WTC11 (cell line): ENCODE data around the gene C3orf22. TPM values are rescaled to one million over a fixed set of nuclear protein-coding genes. Genes with fewer than 3 reads are reported as not detected.

ENCODE experiments used
- ATAC-seq: fragments of 200-7000 bp; cut with Tn5 transposase; 2 replicates; pipeline ENCODE4 v1.10.0; 2021; ENCODE audit warnings: mild to moderate bottlenecking, moderate library complexity
- CTCF ChIA-PET: fragments of 300-600 bp; sonication (Branson Sonifier 250); formaldehyde crosslinking; loops from one replicate; lab custom pipeline; 2021; ENCODE audit warnings: antibody characterized with exemption; lab: Charles Lee
- POLR2A ChIA-PET: fragments of 350-600 bp; sonication (Branson Sonifier 250); formaldehyde crosslinking; loops from one replicate; lab custom pipeline; 2021; ENCODE audit warnings: antibody characterized with exemption; lab: Charles Lee
- DNase-seq: peaks from one replicate; pipeline ENCODE4 v3.0.0; 2021; ENCODE audit warnings: low spot score
- H3K27ac Mint-ChIP-seq: 2 replicates; pipeline ENCODE4 v1.8.0; 2021; ENCODE audit warnings: mixed read lengths
- H3K27me3 Mint-ChIP-seq: 2 replicates; pipeline ENCODE4 v1.8.0; 2021; ENCODE audit warnings: low read depth, mild to moderate bottlenecking, moderate library complexity, mixed read lengths
- H3K36me3 Mint-ChIP-seq: 2 replicates; pipeline ENCODE4 v1.8.0; 2021; ENCODE audit warnings: mixed read lengths
- H3K4me1 Mint-ChIP-seq: 2 replicates; pipeline ENCODE4 v1.8.0; 2022; ENCODE audit warnings: mixed read lengths
- H3K4me3 Mint-ChIP-seq: 2 replicates; pipeline ENCODE4 v1.8.0; 2021; ENCODE audit warnings: mild to moderate bottlenecking, moderate library complexity, mixed read lengths
- H3K9me3 Mint-ChIP-seq: 2 replicates; pipeline ENCODE4 v1.8.0; 2021; ENCODE audit warnings: mixed read lengths
- ARID4B ChIP-seq: sonication (generic); formaldehyde crosslinking; IDR thresholded peaks from 2 replicates; pipeline ENCODE4 v1.8.0; 2023; ENCODE audit warnings: missing genetic modification reagents, mild to moderate bottlenecking, borderline replicate concordance
- ATF1 ChIP-seq: sonication (generic); formaldehyde crosslinking; IDR thresholded peaks from 2 replicates; pipeline ENCODE4 v1.8.1; 2023; ENCODE audit warnings: mild to moderate bottlenecking, moderate library complexity, missing genetic modification reagents
- ESRRA ChIP-seq: sonication (generic); formaldehyde crosslinking; IDR thresholded peaks from 2 replicates; pipeline ENCODE4 v1.8.1; 2022; ENCODE audit warnings: mild to moderate bottlenecking, missing genetic modification reagents, borderline replicate concordance
- FOXJ3 ChIP-seq: sonication (generic); formaldehyde crosslinking; IDR thresholded peaks from 2 replicates; pipeline ENCODE4 v1.9.0; 2021; ENCODE audit warnings: missing genetic modification reagents, mild to moderate bottlenecking, borderline replicate concordance
- GABPB1 ChIP-seq: sonication (generic); formaldehyde crosslinking; IDR thresholded peaks from 2 replicates; pipeline ENCODE4 v1.8.1; 2023; ENCODE audit warnings: mild to moderate bottlenecking, missing genetic modification reagents
- HMGA2 ChIP-seq: fragments of 250-450 bp; sonication (Bioruptor Pico); IDR thresholded peaks from 2 replicates; pipeline ENCODE4 v1.4.0; 2021; ENCODE audit warnings: mild to moderate bottlenecking, moderate library complexity
- IRF2 ChIP-seq: sonication (generic); formaldehyde crosslinking; IDR thresholded peaks from 2 replicates; pipeline ENCODE4 v1.8.0; 2022; ENCODE audit warnings: low read depth, missing genetic modification reagents, borderline replicate concordance
- NR3C1 ChIP-seq: sonication (generic); formaldehyde crosslinking; conservative IDR thresholded peaks from 2 replicates; pipeline ENCODE4 v1.8.1; 2023; ENCODE audit warnings: low read depth, mild to moderate bottlenecking, missing genetic modification reagents
- PRRX2 ChIP-seq: fragments of 250-450 bp; sonication (Bioruptor Pico); IDR thresholded peaks from 2 replicates; pipeline ENCODE4 v1.8.0; 2021; ENCODE audit warnings: mild to moderate bottlenecking
- TCF7 ChIP-seq: sonication (generic); formaldehyde crosslinking; IDR thresholded peaks from 2 replicates; pipeline ENCODE4 v1.8.0; 2022; ENCODE audit warnings: mild to moderate bottlenecking, low read depth, missing genetic modification reagents, moderate library complexity
- TEAD4 ChIP-seq: sonication (generic); formaldehyde crosslinking; IDR thresholded peaks from 2 replicates; pipeline ENCODE4 v1.8.0; 2022; ENCODE audit warnings: mild to moderate bottlenecking, missing genetic modification reagents
- USF2 ChIP-seq: sonication (generic); formaldehyde crosslinking; IDR thresholded peaks from 2 replicates; pipeline ENCODE4 v1.8.1; 2023; ENCODE audit warnings: mild to moderate bottlenecking, missing genetic modification reagents, moderate library complexity
- ZBTB21 ChIP-seq: sonication (generic); formaldehyde crosslinking; IDR thresholded peaks from 2 replicates; pipeline ENCODE4 v1.8.1; 2023; ENCODE audit warnings: mild to moderate bottlenecking, missing genetic modification reagents, borderline replicate concordance
- ZNF219 ChIP-seq: sonication (generic); formaldehyde crosslinking; IDR thresholded peaks from 2 replicates; pipeline ENCODE4 v1.8.0; 2023; ENCODE audit warnings: missing genetic modification reagents, mild to moderate bottlenecking, borderline replicate concordance
- ZNF416 ChIP-seq: fragments of 250-450 bp; sonication (Bioruptor Pico); IDR thresholded peaks from 2 replicates; pipeline ENCODE4 v1.9.0; 2021; ENCODE audit warnings: mild to moderate bottlenecking, inconsistent platforms
- ZNF423 ChIP-seq: fragments of 250-450 bp; sonication (Bioruptor Pico); IDR thresholded peaks from 2 replicates; pipeline ENCODE4 v2.1.2; 2022; ENCODE audit warnings: mild to moderate bottlenecking, moderate library complexity
- ZNF532 ChIP-seq: fragments of 250-450 bp; sonication (Bioruptor Pico); IDR thresholded peaks from 2 replicates; pipeline ENCODE4 v1.9.0; 2021; ENCODE audit warnings: mild to moderate bottlenecking, borderline replicate concordance
- total RNA-seq: library from RNA; stranded (reverse); gene quantifications from 3 replicates; pipeline ENCODE4 v1.2.3, GENCODE V29; 2021
- TF ChIP-seq, protein P1 (sequence below): sonication (generic); formaldehyde crosslinking; IDR thresholded peaks from 2 replicates; pipeline ENCODE4 v1.8.1; 2023; ENCODE audit warnings: mild to moderate bottlenecking, moderate library complexity, missing genetic modification reagents
- TF ChIP-seq, protein P2 (sequence below): fragments of 250-450 bp; sonication (Bioruptor Pico); conservative IDR thresholded peaks from 2 replicates; pipeline ENCODE4 v1.9.0; 2021; ENCODE audit warnings: mild to moderate bottlenecking

C3orf22 gene
- total RNA-seq, 1 experiment from 2014 or later: not detected

- Mint-ChIP-seq H3K9me3 (no peaks in the 10 kb centered on the region), H3K4me1 (no peaks in the 10 kb centered on the region), H3K27me3 (no peaks in the 10 kb centered on the region), H3K4me3 (no peak overlapping the region), H3K27ac (no peak overlapping the region), H3K36me3 (no peaks in the 10 kb centered on the region)
- no peak for TF ChIP-seq PRRX2
- no peak for TF ChIP-seq ZNF423
- TF ChIP-seq NR3C1 (CRISPR knock-in tag): no peak
- TF ChIP-seq ATF1 (CRISPR knock-in tag): no peak
- TF ChIP-seq ZBTB21 (CRISPR knock-in tag): no peak
- no peak for TF ChIP-seq TEAD4 (CRISPR knock-in tag)
- TF ChIP-seq HMGA2 (CRISPR knock-in tag): no peak
- no peak for TF ChIP-seq TCF7 (CRISPR knock-in tag)
- no peak for TF ChIP-seq USF2 (CRISPR knock-in tag)
- TF ChIP-seq IRF2 (CRISPR knock-in tag): no peak
- TF ChIP-seq ZNF219 (CRISPR knock-in tag): no peak
- TF ChIP-seq ZNF532 (CRISPR knock-in tag): no peak
- TF ChIP-seq GABPB1 (CRISPR knock-in tag): no peak
- TF ChIP-seq FOXJ3: no peak
- TF ChIP-seq ARID4B (CRISPR knock-in tag): no peak
- no peak for TF ChIP-seq ESRRA (CRISPR knock-in tag)
- TF ChIP-seq ZNF416 (CRISPR knock-in tag): no peak
- TF ChIP-seq, protein P1, sequence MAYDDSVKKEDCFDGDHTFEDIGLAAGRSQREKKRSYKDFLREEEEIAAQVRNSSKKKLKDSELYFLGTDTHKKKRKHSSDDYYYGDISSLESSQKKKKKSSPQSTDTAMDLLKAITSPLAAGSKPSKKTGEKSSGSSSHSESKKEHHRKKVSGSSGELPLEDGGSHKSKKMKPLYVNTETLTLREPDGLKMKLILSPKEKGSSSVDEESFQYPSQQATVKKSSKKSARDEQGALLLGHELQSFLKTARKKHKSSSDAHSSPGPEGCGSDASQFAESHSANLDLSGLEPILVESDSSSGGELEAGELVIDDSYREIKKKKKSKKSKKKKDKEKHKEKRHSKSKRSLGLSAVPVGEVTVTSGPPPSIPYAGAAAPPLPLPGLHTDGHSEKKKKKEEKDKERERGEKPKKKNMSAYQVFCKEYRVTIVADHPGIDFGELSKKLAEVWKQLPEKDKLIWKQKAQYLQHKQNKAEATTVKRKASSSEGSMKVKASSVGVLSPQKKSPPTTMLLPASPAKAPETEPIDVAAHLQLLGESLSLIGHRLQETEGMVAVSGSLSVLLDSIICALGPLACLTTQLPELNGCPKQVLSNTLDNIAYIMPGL (CRISPR knock-in tag): no peak
- TF ChIP-seq, protein P2, sequence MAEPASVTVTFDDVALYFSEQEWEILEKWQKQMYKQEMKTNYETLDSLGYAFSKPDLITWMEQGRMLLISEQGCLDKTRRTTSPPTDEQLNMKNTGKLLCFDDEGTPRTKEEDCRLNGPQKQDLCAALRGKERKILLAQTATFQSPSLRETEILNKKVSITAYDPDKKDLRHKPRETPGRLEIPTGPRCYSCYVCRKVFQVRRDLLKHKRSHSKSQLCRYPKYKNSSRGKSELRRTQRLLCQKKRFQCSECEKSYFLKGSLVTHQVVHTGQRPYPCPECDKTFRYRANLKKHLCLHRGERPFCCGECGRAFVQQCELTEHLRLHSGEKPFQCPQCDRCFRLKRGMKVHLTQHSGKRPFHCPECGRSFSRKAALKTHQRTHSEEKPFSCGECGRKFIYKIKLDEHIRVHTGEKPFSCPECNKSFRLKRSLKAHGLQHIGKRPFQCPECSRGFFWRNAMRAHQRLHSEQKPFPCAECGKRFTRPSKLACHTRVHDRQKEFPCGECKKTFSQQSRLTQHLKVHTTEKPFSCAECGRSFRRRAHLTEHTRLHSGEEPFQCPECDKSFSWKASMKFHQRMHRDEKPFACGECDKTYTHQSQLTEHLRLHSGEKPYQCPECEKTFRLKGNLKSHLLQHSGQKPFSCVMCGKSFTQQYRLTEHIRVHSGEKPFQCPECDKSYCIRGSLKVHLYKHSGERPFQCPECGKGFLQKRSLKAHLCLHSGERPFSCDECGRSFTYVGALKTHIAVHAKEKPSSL (CRISPR knock-in tag): no peak
- ATAC-seq: no peak
- CTCF ChIA-PET: interaction anchor here (1.0 to 1.6 kb wide), 3 partner anchors 10 to 81 kb away, joined by 3 read pairs; partner anchors contain the start of gene C3orf22
- POLR2A ChIA-PET: no interaction called here
- no peak for DNase-seq
Measured at GRCh38 chr3:126568776-126569342, 10.1 kb upstream of the C3orf22 start.
